ENCODE data around the gene ATP8A1.

ATP8A1 gene

DNA sequence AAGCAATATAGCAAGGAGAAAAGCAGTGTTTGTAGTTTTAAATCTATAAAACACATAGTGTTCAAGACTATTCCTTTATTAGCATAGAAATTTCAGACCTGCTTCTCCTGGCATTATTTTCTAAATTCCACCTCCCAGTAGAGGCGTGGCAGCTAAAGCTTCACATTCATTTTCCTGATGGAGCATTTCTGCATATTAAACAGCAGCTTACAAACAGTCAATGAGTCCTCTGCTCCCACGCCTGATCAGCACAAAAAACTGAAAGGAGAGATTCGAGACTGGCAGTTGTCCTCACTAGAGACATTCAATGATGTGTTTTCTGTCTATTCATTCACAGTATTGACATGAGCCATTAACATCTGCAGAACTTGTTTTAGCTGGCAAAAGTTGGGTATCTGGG is 198.2 kb downstream of the ATP8A1 start:
- in situ Hi-C loops (cut with MboI; ENCODE audit: low pct_unique_long_range_greater_than_20kb, low sequenced_read_pairs), result no loop called here
- no peak for DNase-seq

DNA sequence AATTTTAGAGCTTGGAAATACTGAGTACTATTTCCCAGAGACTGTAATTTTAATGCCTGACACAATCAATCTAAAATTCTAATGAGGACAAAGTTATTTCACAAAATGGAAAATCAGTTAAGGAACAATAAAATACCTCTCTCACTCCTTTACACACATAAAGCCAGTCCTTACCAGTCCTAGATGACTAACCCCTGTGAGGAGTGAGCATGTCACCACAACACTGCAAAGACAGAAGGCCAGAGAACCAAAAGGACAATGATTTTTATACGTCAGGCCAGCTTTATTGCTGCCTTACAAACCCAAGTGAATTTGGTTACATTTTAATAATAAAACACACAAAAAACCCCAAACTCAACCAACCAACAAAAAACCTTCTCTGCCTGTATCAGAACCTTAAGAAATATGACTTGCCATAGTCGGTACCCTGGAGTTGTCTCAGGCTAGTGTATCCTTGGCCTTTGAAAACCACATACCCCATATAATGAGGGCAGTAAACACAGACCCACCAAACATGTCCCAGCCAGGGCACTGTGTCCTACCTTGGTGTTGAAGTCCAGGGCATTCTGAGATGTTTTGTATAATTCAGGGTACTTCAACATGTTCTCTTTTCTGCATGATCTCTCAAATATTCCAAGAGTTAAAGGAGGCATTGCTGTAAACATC is 202.0 kb downstream of the ATP8A1 start:
- DNase-seq, result no peak
- in situ Hi-C loops (cut with MboI; ENCODE audit: low pct_unique_long_range_greater_than_20kb, low sequenced_read_pairs), result no loop called here

DNA sequence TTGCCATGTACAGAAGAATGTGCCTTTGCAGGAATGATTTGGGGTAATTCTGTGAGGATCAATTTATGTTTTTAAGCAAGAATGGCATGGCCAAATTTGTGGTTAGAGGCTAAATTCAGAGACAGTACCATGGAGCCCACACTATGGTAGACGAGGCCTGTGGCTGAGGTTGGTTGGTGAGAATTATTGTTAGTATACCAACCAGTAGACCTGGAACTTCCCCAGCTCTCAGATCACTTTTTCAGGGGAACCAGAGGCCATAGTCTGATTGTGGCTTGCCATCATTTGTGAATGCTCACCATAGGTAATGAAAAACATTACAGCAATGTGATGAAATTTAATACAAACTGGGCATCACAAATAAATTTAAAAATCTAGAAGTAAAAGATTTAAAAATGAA is 203.3 kb downstream of the ATP8A1 start:
- in situ Hi-C loops (cut with MboI; ENCODE audit: low pct_unique_long_range_greater_than_20kb, low sequenced_read_pairs), result no loop called here
- DNase-seq, result no peak

DNA sequence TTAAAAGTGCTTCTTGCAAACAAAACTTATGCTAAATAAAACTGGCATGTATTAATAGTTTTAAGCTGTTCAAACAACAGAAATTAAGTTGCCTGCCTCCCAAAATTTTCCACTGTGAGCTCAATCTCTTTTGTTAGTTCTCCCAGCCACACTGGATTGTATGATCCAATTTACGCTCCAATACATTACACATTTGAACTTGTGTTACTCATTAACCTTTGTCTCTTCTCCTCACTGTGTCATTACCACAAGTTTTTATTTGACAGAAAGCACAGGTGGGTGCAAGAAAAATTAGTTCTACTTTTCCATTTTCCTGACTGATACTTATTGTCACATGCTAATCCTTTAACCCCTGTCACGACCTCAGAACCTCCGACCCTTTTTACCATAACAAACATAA is 204.1 kb downstream of the ATP8A1 start:
- DNase-seq, result no peak
- in situ Hi-C loops (cut with MboI; ENCODE audit: low pct_unique_long_range_greater_than_20kb, low sequenced_read_pairs), result no loop called here

DNA sequence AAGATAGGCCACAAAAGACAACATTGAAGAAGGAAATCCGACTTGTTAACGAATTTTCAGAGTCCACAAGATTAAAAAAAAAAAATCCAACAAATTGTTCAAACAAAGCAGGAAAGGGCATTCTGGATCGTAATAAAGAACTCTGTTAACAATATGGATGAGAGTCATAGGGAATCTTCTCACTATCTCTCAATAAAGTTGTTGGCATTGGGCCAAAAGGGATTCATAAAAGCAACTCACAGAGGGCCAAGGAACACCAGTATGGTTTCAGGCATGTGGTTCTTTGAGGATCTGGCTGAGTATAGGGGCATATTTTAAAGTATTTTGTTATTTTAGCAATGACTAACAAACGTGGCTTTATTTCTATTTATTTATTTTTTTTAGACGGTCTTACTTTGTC is 210.1 kb downstream of the ATP8A1 start:
- in situ Hi-C loops (cut with MboI; ENCODE audit: low pct_unique_long_range_greater_than_20kb, low sequenced_read_pairs), result no loop called here
- DNase-seq, result no peak

DNA sequence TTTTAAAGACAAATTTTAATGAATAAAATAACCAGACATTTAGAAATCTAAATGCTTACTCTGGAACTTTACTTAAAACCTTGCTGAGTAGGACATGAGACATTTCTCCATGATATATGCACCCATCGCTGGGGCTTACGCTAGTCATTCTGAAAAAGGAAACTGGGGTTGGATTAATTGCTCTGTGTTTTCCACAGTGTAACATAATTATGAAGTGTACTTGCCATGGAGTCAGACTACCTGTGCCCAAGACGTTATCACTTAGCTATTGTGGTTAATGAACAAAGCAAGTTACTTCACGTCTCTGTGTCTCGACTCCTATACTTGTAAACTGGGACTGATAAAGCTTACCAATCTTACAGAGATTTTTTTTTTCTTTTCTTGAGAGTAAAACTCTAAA is 211.9 kb downstream of the ATP8A1 start:
- DNase-seq, result no peak
- in situ Hi-C loops (cut with MboI; ENCODE audit: low pct_unique_long_range_greater_than_20kb, low sequenced_read_pairs), result no loop called here

DNA sequence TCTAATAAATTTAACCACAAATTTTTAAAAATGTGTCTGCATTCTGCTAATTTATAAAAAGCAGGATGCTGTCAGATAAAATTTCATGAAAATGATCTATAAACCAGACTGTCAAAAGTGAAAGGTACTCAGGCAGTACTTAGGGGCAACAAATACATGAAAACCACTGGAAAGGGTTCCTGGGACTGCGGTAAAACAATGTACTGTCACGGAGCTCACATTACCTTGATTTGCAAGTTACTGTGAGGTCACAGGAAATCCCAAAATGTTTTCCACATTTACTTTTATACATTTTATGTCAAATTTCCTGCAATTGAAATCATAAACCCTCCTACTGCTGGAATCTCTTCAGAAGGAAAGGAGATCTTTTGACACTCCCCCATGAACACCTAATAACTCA is 214.3 kb downstream of the ATP8A1 start:
- in situ Hi-C loops (cut with MboI; ENCODE audit: low pct_unique_long_range_greater_than_20kb, low sequenced_read_pairs), result no loop called here

DNA sequence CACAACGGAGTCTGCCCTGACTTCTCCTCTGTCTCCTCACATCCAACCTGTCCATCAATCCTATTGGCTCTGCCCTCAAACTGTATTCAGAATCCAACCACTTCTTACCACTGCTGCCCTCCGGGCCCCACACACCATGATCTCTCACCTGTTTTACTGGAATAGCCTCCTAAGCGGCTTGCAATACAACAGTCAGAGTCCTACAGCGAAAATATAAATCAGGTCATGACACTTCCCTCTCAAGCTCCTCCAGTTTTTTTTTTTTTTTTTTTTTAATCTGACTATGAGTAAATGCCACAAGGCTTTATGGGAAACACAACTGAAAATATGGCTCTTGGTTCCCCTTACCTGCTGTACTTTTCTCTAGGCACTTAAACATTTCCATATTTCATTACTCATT is 216.8 kb downstream of the ATP8A1 start:
- in situ Hi-C loops (cut with MboI; ENCODE audit: low pct_unique_long_range_greater_than_20kb, low sequenced_read_pairs), result no loop called here
- no peak for DNase-seq

More for the DNA sequence above, 214.3 kb downstream of the ATP8A1 start:
- DNase-seq, result no peak

DNA sequence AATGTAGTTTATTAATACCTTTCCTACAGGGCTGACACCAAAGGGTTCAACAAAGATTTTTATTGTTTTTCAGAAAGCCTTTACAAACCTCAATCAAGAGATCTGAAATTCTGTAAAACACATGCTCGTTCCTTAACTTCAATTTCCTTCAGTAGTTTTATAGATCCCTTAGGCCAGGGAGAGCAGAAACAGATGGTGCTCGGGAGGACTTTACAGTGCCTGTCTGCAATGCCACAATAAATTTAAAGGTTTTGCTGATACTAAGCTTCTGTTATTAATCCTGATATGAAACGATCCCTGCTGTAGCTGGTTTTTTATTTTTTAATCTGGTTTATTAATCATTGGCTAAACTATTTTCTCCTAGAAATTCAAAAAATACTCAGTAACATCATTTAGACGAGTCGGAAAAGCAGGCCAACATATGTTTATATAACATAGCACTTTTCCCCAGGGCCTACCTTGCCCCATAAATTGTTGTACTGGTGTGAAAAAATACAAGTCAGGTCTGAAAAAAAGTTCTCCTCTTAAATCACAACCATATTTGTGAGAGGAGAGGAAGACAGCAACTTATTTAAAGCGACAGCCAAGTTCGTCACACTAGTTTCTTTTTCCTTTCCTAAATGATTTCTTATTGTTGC is 219.9 kb downstream of the ATP8A1 start:
- in situ Hi-C loops (cut with MboI; ENCODE audit: low pct_unique_long_range_greater_than_20kb, low sequenced_read_pairs), result no loop called here
- DNase-seq, result no peak

DNA sequence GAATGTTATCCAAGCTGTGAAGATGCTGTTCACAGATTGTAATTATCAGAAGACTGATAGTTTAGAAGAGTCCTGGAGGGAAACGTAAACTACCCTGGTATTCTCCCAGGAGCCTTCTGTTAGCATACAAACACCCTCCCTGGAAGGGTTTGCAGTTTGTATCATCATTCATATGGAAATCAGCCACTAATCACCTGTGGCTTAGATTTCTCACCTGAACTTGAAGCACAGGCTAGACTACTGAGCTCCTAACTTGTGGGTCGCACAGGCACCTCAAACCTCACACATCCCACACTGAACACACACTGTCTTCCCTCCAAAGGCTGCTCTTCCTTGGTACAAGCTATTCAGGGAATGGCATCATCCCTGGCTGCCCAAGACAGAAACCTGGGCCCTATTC is 228.9 kb downstream of the ATP8A1 start:
- DNase-seq, result no peak
- in situ Hi-C loops (cut with MboI; ENCODE audit: low pct_unique_long_range_greater_than_20kb, low sequenced_read_pairs), result no loop called here

DNA sequence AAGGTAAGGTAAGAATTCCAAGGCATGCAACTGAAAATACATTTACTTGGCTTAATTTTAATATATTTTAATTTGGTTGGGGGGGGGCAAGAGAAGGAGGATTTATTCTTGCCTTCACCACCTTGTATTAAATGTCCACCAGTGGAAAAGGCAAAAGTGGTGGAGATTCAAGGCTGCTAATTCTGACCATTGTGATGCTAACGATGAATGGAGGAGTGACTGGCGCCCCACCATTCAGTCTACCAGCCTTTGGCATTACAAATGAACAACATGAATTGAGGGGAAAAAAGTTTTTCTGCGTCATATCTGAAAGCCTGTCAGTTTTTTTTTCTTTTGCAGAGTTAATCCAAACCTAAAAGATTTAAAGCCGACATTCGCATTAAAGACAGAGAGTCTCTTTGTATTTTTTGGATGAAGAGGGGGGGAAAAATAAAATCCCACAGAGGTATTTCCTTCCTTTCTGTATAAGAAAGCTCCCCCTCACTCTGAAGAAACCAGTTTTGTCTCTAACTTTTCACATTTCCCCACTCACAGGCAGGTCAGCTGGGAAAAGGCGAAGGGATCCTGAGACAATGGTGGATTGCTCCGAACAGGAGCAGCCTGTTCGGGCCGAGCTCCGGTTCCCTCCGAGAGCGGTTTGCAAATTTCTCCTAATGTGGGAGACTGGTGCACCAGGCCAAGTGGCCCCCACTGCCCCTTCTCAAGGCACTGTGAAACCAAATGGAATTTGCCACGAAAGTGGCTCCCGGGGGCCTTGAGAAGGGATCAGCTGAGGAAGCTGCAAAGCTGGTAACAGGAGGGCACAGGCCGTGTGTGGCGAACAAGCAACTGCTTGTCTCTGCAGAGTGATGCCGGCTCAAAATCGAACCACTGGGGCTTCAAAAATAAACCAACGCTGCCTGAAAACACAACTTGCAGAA is 231.5 kb downstream of the ATP8A1 start:
- in situ Hi-C loops (cut with MboI; ENCODE audit: low pct_unique_long_range_greater_than_20kb, low sequenced_read_pairs), result no loop called here
- no peak for DNase-seq

DNA sequence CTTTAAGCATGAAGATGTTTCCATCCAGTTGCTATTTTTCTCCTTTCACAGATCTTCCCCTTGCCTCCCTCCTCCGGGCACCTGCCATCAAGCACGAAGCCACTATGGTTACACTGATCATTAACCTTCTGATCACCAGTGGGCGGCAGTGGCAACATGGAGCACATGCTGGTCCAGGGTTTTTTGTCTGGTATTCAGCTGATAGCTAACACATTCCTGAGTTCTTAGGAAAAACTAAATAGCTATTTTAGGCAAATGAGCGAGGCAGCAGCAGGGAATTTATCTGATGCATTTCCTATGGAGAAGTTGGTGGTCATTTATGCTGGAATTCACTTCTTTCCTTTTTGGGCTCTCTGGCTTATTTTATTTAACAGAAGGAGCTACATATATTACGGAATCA is 236.8 kb downstream of the ATP8A1 start:
- no peak for DNase-seq
- in situ Hi-C loops (cut with MboI; ENCODE audit: low pct_unique_long_range_greater_than_20kb, low sequenced_read_pairs), result no loop called here

DNA sequence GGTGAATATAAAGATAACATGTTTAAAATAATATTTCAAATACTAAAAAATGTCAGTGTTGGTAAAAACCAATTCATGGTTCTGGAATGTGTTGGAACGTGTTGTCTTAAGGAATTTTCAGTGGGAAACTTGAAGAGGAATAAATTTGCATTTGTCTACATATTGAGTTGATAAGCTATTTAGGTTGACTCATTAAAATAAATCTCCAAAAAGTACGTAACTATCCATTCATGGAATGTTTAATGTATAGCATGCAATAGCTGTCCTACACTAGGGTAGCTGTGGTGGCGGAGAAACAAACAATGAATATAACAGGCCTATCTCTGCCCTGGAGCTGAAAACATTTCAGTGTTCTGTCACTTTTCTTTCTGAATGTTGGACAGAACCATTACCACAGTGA is 239.4 kb downstream of the ATP8A1 start:
- in situ Hi-C loops (cut with MboI; ENCODE audit: low pct_unique_long_range_greater_than_20kb, low sequenced_read_pairs), result no loop called here
- no peak for DNase-seq

DNA sequence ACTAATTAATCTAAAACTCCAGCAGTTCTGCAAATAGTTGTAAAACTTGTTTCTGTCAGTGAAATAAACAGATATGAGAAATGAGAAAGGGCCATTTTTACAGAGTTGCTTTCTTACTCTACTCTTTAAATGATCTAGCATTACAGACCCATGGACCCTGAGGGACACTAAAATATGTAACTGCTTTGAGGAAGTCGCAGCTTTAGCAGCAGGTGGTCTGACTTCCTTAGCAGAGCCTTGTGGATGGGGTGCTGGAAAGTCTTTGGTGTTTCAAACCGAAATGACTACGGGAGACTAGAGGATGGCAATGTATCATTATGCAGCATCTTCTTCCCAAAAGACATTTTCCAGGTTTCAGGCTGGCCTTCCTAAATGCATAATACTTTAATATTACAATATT is 240.9 kb downstream of the ATP8A1 start:
- in situ Hi-C loops (cut with MboI; ENCODE audit: low pct_unique_long_range_greater_than_20kb, low sequenced_read_pairs), result no loop called here

DNA sequence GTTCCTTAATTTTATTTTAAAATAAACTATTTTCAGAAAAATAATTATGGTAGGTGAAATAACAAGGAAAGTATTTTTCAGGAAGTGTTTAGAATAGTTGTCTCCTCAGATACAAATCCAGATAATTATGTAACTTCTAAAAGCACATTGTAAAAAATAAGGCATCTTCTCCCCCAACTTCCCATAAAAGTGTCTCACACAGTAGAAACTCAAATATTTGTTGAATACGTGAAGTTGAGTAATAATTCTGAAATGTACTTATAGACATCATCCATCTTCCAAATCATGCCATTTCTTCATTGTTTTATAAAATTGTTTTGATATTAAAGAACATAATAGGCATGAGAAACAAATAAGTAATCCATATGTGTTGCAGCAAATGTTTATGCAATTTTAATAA is 241.6 kb downstream of the ATP8A1 start:
- in situ Hi-C loops (cut with MboI; ENCODE audit: low pct_unique_long_range_greater_than_20kb, low sequenced_read_pairs), result no loop called here
- no peak for DNase-seq

More for the DNA sequence above, 240.9 kb downstream of the ATP8A1 start:
- DNase-seq, result no peak

DNA sequence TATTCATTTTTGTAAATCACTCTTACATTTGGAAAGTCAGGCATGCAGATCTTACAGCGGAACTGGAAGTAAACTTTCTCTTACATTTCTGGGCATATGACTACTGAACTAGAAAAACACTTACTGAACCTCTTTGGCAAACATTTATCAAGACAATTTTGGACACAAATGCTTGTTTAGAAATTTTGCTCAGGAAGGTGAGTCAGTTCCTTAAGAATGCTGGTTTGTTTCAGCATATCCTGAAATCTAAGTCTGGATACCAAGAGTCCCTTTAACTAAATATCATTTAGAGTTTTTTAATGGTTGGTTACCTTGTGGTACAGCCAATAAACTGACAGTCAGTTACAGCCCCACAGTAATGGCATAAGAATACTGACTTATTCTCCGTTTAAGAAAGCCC is 244.7 kb downstream of the ATP8A1 start:
- no peak for DNase-seq
- in situ Hi-C loops (cut with MboI; ENCODE audit: low pct_unique_long_range_greater_than_20kb, low sequenced_read_pairs), result no loop called here

DNA sequence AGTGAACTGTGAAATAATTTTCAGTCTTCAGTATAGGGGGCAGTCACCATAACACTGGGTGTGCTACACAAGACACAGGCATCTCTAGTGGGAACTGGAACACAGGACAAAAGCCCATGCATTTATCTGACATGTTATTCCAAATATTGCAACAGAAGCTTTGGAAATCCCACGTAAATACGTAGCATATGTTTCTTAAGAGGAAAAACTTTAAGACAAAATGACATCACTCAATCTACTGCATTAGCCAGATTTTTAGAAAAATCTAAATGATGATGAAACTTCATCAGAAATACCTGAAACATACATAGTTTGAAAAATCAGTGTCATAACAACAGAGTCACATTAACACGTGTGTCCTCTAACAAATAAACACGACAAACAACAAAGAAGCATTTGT is 245.1 kb downstream of the ATP8A1 start:
- no peak for DNase-seq
- in situ Hi-C loops (cut with MboI; ENCODE audit: low pct_unique_long_range_greater_than_20kb, low sequenced_read_pairs), result no loop called here

DNA sequence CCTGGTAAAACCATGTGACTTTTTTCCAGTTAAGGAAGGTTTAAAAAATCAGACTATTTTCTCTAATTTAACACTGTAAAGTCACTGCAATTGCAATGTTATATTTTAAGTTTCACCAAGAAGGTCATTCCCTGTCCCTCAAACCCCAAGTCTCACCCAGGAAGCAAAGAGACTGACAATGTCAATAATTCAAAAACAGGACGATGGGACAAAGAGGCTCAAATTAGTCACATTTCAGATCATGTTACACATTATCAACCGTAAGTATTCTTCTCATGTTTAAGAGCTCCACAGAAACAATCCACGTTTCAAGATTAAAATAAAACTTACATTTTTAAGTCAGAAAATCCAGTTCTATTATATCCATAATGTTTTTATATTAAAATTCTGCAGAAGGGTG is 246.5 kb downstream of the ATP8A1 start:
- DNase-seq, result no peak
- in situ Hi-C loops (cut with MboI; ENCODE audit: low pct_unique_long_range_greater_than_20kb, low sequenced_read_pairs), result no loop called here

DNA sequence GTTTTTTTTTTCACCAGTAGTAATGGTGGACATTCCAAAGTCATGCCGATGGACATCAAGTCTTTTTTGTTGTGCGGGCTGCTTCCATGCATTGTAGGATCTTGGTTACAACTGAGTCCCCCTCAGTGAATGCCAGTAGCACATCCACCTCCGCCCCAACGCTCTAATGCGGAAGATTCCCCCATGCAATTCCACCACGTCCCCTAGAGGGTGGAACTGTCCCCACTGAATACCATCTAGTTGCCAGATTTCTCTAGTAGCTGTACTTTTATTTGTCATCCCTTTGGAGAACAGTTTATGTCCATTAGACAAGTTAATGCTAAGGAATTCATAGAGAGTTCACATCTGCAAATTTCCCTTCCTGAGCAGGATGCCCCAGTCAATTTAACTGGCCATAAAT is 252.9 kb downstream of the ATP8A1 start:
- in situ Hi-C loops (cut with MboI; ENCODE audit: low pct_unique_long_range_greater_than_20kb, low sequenced_read_pairs), result no loop called here
- no peak for DNase-seq

DNA sequence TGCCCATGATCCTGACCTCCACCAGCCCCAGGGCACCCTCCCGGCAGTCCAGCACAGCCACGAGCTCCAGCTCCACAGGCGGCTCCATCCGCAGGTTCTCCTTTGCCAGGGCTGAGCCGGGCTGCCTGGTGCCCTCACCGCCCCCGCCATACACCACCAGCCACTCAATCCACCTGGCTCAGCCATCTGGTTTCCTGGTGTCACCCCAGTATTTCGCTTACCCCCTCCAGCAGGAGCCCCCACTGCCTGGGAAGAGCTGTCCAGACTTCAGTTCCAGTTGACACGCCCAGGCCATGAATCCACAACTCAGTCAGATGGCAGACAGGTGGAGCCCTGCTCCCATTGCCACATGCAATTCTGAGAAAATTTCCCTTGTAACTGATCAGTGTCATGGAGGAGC is 255.7 kb downstream of the ATP8A1 start:
- in situ Hi-C loops (cut with MboI; ENCODE audit: low pct_unique_long_range_greater_than_20kb, low sequenced_read_pairs), result no loop called here
- no peak for DNase-seq

All from KBM-7 (cell line).